ENCODE results near the gene ABL2.
"Not testable (repeated sequence)": the region's sequence is repeated elsewhere in the genome, so short reads cannot be mapped to it uniquely, and the experiment has no call there.

Gene ABL2

DNA sequence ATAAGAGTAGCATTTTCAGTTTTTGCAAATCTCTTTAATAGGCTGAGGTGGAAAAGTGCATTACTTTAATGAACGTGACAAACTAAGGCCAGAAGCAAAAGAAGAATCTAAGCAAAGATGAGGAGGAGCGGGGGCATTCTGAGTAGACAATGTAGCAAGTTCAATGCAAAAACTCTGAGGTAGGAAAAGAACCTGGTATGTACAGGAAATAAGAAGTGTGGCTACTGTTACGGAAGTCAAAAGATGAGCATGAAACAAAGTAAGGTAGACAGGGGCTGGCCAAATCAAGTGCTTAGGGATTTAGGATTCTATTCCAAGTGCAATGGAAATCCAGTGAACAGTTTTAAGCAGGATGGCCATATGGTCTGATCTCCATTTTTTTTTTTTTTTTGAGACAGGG, 84.0 kb downstream of the ABL2 start:
- TF ChIP-seq, protein P1, sequence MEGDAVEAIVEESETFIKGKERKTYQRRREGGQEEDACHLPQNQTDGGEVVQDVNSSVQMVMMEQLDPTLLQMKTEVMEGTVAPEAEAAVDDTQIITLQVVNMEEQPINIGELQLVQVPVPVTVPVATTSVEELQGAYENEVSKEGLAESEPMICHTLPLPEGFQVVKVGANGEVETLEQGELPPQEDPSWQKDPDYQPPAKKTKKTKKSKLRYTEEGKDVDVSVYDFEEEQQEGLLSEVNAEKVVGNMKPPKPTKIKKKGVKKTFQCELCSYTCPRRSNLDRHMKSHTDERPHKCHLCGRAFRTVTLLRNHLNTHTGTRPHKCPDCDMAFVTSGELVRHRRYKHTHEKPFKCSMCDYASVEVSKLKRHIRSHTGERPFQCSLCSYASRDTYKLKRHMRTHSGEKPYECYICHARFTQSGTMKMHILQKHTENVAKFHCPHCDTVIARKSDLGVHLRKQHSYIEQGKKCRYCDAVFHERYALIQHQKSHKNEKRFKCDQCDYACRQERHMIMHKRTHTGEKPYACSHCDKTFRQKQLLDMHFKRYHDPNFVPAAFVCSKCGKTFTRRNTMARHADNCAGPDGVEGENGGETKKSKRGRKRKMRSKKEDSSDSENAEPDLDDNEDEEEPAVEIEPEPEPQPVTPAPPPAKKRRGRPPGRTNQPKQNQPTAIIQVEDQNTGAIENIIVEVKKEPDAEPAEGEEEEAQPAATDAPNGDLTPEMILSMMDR (IDR thresholded peaks at IDR 0.05; ENCODE audit: borderline replicate concordance, insufficient read depth, low read depth, low read length): no peak

DNA sequence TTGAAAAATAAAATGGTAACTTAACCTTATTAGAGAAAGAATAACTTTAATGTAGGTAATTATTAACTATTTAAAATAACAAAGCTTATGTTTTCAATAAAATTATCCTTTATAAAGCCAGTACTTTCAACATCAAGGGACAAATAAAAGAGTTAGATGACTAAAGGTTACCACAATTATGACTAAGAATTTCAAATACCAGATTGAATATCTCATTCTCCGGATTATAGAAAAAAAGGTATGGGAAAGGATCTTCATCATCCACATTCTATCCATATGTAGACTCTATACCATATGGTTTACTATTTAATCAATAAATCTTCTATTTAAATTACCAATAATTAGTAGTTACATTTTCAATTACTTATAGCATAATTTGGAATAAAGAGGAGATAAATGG, 84.9 kb downstream of the ABL2 start:
- no peak overlapping the region for H3K4me3 ChIP-seq (ENCODE audit: low read depth, low read length)
- TF ChIP-seq, protein P1 (IDR thresholded peaks at IDR 0.05; ENCODE audit: borderline replicate concordance, insufficient read depth, low read depth, low read length): no peak

More for the DNA sequence above, 84.0 kb downstream of the ABL2 start:
- no peak overlapping the region for H3K4me3 ChIP-seq (ENCODE audit: low read depth, low read length)

DNA sequence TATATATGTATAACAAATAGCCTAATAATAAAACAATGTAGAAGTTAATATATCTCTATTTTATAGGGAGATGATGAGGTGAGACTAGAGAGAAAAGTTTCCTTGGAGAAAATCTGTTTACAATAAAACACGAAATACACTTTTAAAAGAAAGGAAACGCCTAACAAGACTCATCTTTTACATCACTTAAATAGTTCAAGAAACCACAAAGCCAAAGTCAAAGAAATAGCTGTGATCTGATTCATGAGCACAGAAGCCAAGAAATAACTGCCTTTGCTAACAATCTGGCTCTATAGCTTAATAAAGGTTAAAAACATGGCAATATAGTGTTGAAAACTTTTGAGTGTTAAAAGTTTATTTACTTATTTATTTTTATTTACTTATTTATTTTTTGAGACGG, 86.2 kb downstream of the ABL2 start:
- H3K4me3 ChIP-seq (ENCODE audit: low read depth, low read length): no peak overlapping the region

DNA sequence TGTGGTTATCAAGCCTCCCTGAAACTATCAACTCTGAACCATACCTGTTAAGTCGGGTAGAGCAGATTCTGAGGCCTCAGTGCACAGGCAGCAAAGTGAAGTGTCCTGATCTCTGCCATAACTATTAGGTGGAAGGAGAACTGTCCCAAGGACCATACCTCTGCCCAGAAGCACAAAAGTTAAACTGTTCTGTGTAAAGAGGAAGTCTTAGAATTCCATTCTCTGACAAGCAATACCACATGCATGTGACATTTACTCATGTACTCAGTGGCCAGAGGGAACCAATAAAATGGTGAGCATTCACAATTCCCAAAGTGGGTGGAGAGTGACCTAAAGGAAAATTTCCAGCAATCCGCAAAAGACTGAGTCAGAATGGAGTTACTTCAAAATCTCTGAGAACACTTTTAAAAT, 86.6 kb downstream of the ABL2 start:
- no peak overlapping the region for H3K4me3 ChIP-seq (ENCODE audit: low read depth, low read length)
- TF ChIP-seq, protein P1 (IDR thresholded peaks at IDR 0.05; ENCODE audit: borderline replicate concordance, insufficient read depth, low read depth, low read length): no peak

More for the DNA sequence above, 86.2 kb downstream of the ABL2 start:
- TF ChIP-seq, protein P1 (IDR thresholded peaks at IDR 0.05; ENCODE audit: borderline replicate concordance, insufficient read depth, low read depth, low read length): no peak

DNA sequence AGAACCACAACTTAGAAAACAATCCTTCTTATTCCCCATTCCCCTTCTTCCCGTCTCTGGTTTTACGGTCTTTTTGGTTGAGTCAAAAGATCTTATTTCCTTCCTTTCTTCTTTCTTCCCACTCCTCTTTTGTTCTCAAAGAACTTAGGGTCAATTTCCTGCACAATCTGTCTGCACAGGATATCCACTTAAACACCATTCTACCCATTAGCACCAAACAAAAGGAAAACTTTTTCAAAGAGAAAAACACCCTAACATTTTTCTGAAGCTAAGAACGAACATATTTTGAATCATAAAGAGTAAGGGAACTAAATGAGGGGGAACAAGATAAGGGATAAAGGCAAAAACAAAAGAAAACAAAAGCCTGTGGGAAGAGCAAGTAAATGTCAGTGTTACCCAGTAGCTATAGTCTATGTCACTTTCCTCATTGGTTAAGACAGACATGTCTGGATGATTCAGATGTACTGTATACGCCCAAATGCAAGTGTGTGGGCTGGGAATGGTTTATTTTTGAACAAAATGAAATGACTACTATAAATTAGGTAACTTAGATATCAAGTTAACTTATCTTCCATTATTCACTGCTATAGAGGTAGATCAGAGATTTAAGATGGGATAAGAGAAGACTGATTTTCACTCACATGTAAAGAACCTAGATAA, 87.8 kb downstream of the ABL2 start:
- H3K4me3 ChIP-seq (ENCODE audit: low read depth, low read length): no peak overlapping the region
- TF ChIP-seq, protein P1 (IDR thresholded peaks at IDR 0.05; ENCODE audit: borderline replicate concordance, insufficient read depth, low read depth, low read length): no peak

DNA sequence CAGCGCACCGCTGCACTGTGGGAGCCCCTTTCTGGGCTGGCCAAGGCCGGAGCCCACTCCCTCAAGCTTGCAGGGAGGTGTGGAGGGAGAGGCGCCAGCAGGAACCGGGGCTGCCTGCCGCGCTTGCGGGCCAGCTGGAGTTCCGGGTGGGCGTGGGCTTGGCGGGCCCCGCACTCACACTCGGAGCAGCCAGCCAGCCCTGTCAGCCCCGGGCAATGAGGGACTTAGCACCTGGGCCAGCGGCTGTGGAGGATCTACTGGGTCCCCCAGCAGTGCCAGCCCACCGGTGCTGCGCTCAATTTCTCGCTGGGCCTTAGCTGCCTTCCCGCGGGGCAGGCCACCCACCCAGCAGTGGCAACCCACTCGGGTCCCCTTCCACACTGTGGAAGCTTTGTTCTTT, 90.7 kb downstream of the ABL2 start:
- H3K4me3 ChIP-seq (ENCODE audit: low read depth, low read length): not testable (repeated sequence)

DNA sequence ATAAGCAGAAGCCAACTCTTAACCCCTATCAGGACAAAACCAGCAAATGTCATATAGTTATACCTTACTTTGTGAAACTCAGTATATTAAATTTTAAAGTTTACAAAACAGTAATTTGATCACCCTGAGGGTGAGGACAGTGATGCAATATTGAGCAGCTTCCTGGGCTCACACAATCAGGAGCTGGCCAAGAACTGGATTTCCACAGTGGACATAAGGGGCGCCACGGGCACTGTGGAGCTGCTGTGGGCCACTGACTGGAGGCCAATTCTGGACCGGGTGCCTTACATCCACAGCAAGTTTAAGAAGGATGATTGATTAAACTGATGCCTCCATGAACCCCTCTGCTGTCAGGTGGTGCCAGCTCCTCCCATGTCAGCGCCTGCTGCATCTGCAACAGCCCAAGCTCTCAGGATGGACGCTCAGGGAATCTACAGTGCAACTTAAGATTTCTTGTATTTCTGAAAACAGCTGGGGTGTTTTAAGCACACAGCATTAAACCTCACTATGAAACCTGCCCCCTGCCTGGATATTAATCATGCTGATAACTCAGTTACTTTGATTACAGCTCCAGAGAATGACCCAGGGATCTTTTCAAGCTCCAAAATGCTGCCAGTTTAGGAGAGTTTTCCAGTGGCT, 91.7 kb downstream of the ABL2 start:
- H3K4me3 ChIP-seq (ENCODE audit: low read depth, low read length): no peak overlapping the region
- TF ChIP-seq, protein P1 (IDR thresholded peaks at IDR 0.05; ENCODE audit: borderline replicate concordance, insufficient read depth, low read depth, low read length): no peak

DNA sequence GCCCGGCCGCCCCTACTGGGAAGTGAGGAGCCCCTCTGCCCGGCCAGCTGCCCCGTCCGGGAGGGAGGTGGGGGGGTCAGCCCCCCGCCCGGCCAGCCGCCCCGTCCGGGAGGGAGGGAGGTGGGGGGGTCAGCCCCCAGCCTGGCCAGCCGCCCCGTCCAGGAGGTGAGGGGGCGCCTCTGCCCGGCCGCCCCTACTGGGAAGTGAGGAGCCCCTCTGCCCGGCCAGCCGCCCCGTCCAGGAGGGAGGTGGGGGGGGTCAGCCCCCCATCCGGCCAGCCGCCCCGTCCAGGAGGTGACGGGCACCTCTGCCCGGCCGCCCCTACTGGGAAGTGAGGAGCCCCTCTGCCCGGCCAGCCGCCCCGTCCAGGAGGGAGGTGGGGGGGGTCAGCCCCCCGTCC, 93.8 kb downstream of the ABL2 start:
- not testable (repeated sequence) for H3K4me3 ChIP-seq (ENCODE audit: low read depth, low read length)

DNA sequence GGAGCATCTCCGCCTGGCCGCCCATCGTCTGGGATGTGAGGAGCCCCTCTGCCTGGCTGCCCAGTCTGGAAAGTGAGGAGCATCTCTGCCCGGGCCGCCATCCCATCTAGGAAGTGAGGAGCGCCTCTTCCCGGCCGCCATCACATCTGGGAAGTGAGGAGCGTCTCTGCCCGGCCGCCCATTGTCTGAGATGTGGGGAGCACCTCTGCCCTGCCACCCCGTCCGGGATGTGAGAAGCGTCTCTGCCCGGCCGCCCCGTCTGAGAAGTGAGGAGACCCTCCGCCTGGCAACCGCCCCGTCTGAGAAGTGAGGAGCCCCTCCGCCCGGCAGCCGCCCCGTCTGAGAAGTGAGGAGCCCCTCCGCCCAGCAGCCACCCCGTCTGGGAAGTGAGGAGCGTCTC, 94.3 kb downstream of the ABL2 start:
- H3K4me3 ChIP-seq (ENCODE audit: low read depth, low read length): not testable (repeated sequence)
